CD4-positive, alpha-beta memory T cell (primary cell): ENCODE measurements around the gene ENAH. TPM values are rescaled to one million over a fixed set of nuclear protein-coding genes. Genes with fewer than 3 reads are reported as not detected.
A peak's percentile ranks its signal among the peaks of the same experiment; 100 is the strongest.

Experiments used
- CTCF ChIA-PET: fragments of 350-600 bp; sonication (Branson Sonifier 250); formaldehyde crosslinking; loops from one replicate; lab custom pipeline; 2021; ENCODE audit warnings: inconsistent platforms; ENCODE audit not compliant: partially characterized antibody; lab: Charles Lee
- POLR2A ChIA-PET: fragments of 350-600 bp; sonication (Branson Sonifier 250); formaldehyde crosslinking; loops from one replicate; lab custom pipeline; 2021; ENCODE audit not compliant: partially characterized antibody; lab: Charles Lee
- DNase-seq, 5 donors: peaks; one replicate each; pipeline versions ENCODE4 v3.0.0 to v3.0.0-alpha.2; 2020 to 2022; ENCODE audit warnings: mixed read lengths in 1 of 5
- H3K27ac ChIP-seq: one replicate; pipeline ENCODE4 v1.7.0; 2013; ENCODE audit warnings: low read depth, low read length
- H3K27me3 ChIP-seq: 2 replicates; pipeline ENCODE4 v1.7.0; 2013; ENCODE audit warnings: mild to moderate bottlenecking, low read length, moderate library complexity; ENCODE audit not compliant: insufficient read depth
- H3K36me3 ChIP-seq: 2 replicates; pipeline ENCODE4 v1.7.0; 2013; ENCODE audit warnings: mild to moderate bottlenecking, low read length, moderate library complexity; ENCODE audit not compliant: insufficient read depth
- H3K4me1 ChIP-seq: 2 replicates; pipeline ENCODE4 v1.7.0; 2013; ENCODE audit warnings: mild to moderate bottlenecking, low read length, moderate library complexity; ENCODE audit not compliant: insufficient read depth
- H3K4me3 ChIP-seq, 2 donors: one replicate each; pipeline ENCODE4 v1.7.0; 2013; ENCODE audit warnings: low read length in 2 of 2, mild to moderate bottlenecking in 1 of 2
- H3K9me3 ChIP-seq, 2 donors: one replicate each; pipeline ENCODE4 v1.7.0; 2013; ENCODE audit warnings: low read length in 2 of 2, control low read depth in 1 of 2; ENCODE audit not compliant: control insufficient read depth in 1 of 2
- H3K27ac Mint-ChIP-seq, 7 donors: one replicate each; pipeline ENCODE4 v1.8.0; 2020 to 2021; ENCODE audit warnings: mixed read lengths in 7 of 7, mild to moderate bottlenecking in 6 of 7, inconsistent platforms in 3 of 7, moderate library complexity in 3 of 7
- H3K27me3 Mint-ChIP-seq, 2 donors: one replicate each; pipeline ENCODE4 v1.8.0; 2020 to 2021; ENCODE audit warnings: mixed read lengths in 2 of 2
- H3K36me3 Mint-ChIP-seq, 2 donors: one replicate each; pipeline ENCODE4 v1.8.0; 2020 to 2021; ENCODE audit warnings: mixed read lengths in 2 of 2, inconsistent platforms in 1 of 2, mild to moderate bottlenecking in 1 of 2
- H3K4me1 Mint-ChIP-seq, 4 donors: one replicate each; pipeline ENCODE4 v1.8.0; 2020 to 2021; ENCODE audit warnings: mixed read lengths in 4 of 4, mild to moderate bottlenecking in 1 of 4
- H3K4me3 Mint-ChIP-seq, 8 donors: one replicate each; pipeline ENCODE4 v1.8.0; 2020 to 2021; ENCODE audit warnings: mixed read lengths in 8 of 8, mild to moderate bottlenecking in 7 of 8, moderate library complexity in 6 of 8, inconsistent platforms in 3 of 8
- H3K9me3 Mint-ChIP-seq, 8 donors: one replicate each; pipeline ENCODE4 v1.8.0; 2020 to 2021; ENCODE audit warnings: mixed read lengths in 8 of 8, mild to moderate bottlenecking in 5 of 8, inconsistent platforms in 3 of 8, moderate library complexity in 1 of 8
- intact Hi-C: fragments of 100-400 bp; cut with micrococcal nuclease; formaldehyde crosslinking; loops from one replicate; pipeline ENCODE4 v1.15.1; 2023
- polyA plus RNA-seq, 2 donors: library from polyadenylated mRNA; unstranded; fragments of 300-500 nt; fragmentation: Illumina TruSeq; gene quantifications; one replicate each; pipeline ENCODE4 v1.2.3, GENCODE V29; 2021
- total RNA-seq, 2 experiments: library from RNA; stranded (reverse); gene quantifications; one replicate each; pipeline ENCODE4 v1.2.3, GENCODE V29; 2021

The ENAH gene
- total and polyA plus RNA-seq, 4 experiments from 2014 or later, result 0.26 TPM; not detected in 3

GRCh38 chr1:225464851-225465792 is 187.8 kb downstream of the ENAH start:
- H3K4me3 Mint-ChIP-seq, result peak overlapping the region in 6 of 8 donors; percentile 17 to 60 (median 41)
- peaks cover 36 to 80% (median 55%) of the 10 kb centered on the region in 4 donors for H3K4me1 Mint-ChIP-seq
- no peak overlapping the region for H3K27ac ChIP-seq
- peaks cover 0 to 3% of the 10 kb centered on the region in 2 donors for H3K36me3 Mint-ChIP-seq
- no peaks in the 10 kb centered on the region for H3K27me3 Mint-ChIP-seq
- H3K9me3 ChIP-seq, result no peaks in the 10 kb centered on the region
- peak overlapping the region; percentile 57 to 89 (median 77) for H3K27ac Mint-ChIP-seq
- peaks cover 67% of the 10 kb centered on the region for H3K4me1 ChIP-seq
- POLR2A ChIA-PET, result interaction anchor here (1.2 to 1.7 kb wide), 2 partner anchors 20 to 37 kb away, joined by 4 to 5 read pairs; partner anchors contain the start of gene LBR
- no peaks in the 10 kb centered on the region for H3K27me3 ChIP-seq
- CTCF ChIA-PET, result interaction anchor here (1.1 kb wide), 1 partner anchor 10 kb away, joined by 3 read pairs; no protein-coding TSS in a partner anchor
- H3K4me3 ChIP-seq, result no peak overlapping the region
- H3K36me3 ChIP-seq, result no peaks in the 10 kb centered on the region
- intact Hi-C loops, result loop anchor here (5.0 kb wide), 1 partner anchor 607 kb away; no protein-coding TSS in a partner anchor
- DNase-seq, result no peak
- H3K9me3 Mint-ChIP-seq, result no peaks in the 10 kb centered on the region

DNA sequence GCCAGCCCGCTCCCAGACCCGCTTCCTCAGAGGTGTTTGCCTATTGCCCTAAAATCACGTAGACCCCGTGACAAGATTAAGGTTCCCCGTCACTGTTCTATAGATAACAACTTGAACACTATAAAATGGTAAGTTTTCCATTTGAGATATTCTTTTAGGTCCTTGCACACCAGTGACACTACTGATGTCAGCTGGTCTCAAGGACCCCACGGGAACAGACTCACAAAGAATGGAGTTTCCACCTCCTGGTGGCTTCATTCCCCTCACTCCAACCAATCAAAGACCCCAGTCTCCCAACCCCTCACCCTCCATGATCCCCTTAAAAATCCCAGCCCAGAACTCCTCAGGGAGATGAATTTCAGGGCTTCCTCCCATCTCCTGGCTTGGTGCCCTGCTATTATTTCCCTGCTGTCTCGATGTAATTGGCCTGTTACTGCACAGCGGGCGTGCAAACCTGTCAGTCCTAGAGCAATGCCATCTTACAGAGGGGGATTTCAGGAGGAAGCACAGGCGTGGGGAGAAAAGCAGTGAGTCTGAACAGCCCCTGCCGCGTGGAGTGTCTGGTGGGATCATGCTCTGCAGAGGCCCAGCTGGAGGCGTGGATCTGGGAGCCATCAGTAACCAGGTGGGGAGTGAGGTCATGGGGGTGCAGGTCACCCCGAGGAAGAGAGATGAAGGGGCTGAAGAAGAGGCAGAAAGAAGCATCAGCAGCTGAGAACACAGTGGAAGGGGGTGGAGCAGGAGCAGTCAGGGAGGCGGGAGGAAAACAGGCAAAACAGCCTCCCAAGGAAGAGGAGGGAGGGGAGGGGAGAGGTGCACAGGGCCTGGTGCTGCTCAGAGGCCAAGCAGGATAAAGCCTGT is 190.0 kb downstream of the ENAH start:
- CTCF ChIA-PET, result no interaction called here
- intact Hi-C loops, result no loop called here
- Mint-ChIP-seq H3K4me3 (peak overlapping the region in 2 of 8 donors; percentile 20 to 43), H3K4me1 (peaks cover 25 to 70% (median 52%) of the 10 kb centered on the region in 4 donors), H3K27me3 (no peaks in the 10 kb centered on the region), H3K9me3 (no peaks in the 10 kb centered on the region), H3K36me3 (peaks cover 0 to 3% of the 10 kb centered on the region in 2 donors), H3K27ac (peak overlapping the region in 4 of 7 donors; percentile 25 to 79 (median 62))
- DNase-seq, result no peak
- POLR2A ChIA-PET, result interaction anchor here (4.1 to 4.2 kb wide), 2 partner anchors 18 to 35 kb away, joined by 21 to 34 read pairs; partner anchors contain the start of gene LBR
- no peak overlapping the region for H3K4me3 ChIP-seq
- H3K27ac ChIP-seq, result no peak overlapping the region
- H3K4me1 ChIP-seq, result peaks cover 50% of the 10 kb centered on the region
- H3K27me3 ChIP-seq, result no peaks in the 10 kb centered on the region
- no peaks in the 10 kb centered on the region for H3K36me3 ChIP-seq
- no peaks in the 10 kb centered on the region for H3K9me3 ChIP-seq

- no peak overlapping the region for H3K4me3 ChIP-seq
- peak overlapping the region in 1 of 7 donors; percentile 17 for H3K27ac Mint-ChIP-seq
- H3K36me3 ChIP-seq, result no peaks in the 10 kb centered on the region
- no peaks in the 10 kb centered on the region for H3K36me3 Mint-ChIP-seq
- ChIA-PET POLR2A (interaction anchor here (4.1 to 4.2 kb wide), 2 partner anchors 17 to 34 kb away, joined by 21 to 34 read pairs; partner anchors contain the start of gene LBR), CTCF (no interaction called here)
- H3K9me3 Mint-ChIP-seq, result no peaks in the 10 kb centered on the region
- DNase-seq, result no peak
- intact Hi-C loops, result no loop called here
- no peaks in the 10 kb centered on the region for H3K27me3 Mint-ChIP-seq
- H3K4me3 Mint-ChIP-seq, result no peak overlapping the region
- H3K27me3 ChIP-seq, result no peaks in the 10 kb centered on the region
- H3K27ac ChIP-seq, result no peak overlapping the region
- H3K4me1 Mint-ChIP-seq, result peaks cover 25 to 64% (median 49%) of the 10 kb centered on the region in 4 donors
- H3K9me3 ChIP-seq, result no peaks in the 10 kb centered on the region
- peaks cover 49% of the 10 kb centered on the region for H3K4me1 ChIP-seq
Measured at GRCh38 chr1:225462429-225462713, 190.6 kb downstream of the ENAH start.

DNA sequence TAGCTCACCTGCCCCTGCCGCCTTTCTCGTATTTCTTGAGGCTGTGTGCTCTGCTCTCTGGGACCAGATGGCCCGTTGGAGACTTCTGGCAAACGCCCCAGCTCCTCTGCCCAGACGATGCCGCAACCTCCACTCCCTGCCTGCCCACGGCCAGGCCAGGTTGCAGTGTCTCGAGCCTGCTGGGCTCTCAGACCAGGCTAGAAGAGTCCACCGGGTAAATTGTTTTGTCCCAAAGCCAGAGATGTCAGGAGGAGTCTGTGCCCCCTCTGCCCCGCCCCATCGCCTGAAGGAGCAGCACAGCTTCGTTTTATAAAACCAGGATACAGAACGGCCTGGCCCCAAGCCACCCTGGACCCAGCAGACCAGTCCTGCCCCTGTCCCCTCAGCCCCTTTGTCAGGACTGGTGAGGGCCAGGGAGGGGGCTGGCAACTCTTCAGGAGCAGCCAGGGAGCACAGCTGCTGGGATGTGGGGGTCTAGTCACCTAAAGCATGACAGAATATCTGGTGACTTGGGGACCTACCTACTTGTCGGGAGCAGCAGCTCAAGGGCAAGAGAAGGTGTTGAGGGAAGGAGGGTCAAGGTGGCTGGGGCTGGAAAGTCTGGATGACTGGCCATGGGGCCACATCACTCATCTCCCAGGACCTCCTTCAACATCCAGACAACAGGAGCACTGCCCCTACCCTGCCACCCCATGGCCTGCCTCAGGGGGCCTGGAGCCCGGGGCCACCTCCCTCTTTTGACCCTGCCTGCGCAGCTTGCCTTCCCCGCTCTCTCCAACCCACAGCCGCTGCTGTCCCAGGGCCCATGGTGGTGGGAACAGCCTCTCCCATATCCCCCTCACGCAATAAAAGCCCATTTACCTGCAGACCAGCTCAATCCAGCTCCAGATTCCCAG is 191.1 kb downstream of the ENAH start:
- intact Hi-C loops, result no loop called here
- Mint-ChIP-seq H3K9me3 (no peaks in the 10 kb centered on the region), H3K4me3 (peak overlapping the region in 1 of 8 donors; percentile 0), H3K4me1 (peaks cover 22 to 59% (median 45%) of the 10 kb centered on the region in 4 donors), H3K36me3 (no peaks in the 10 kb centered on the region), H3K27ac (peak overlapping the region in 3 of 7 donors; percentile 3 to 39 (median 17)), H3K27me3 (no peaks in the 10 kb centered on the region)
- H3K27ac ChIP-seq, result peak overlapping the region; percentile 8
- H3K36me3 ChIP-seq, result no peaks in the 10 kb centered on the region
- H3K9me3 ChIP-seq, result no peaks in the 10 kb centered on the region
- peaks cover 44% of the 10 kb centered on the region for H3K4me1 ChIP-seq
- H3K4me3 ChIP-seq, result no peak overlapping the region
- ChIA-PET CTCF (interaction anchor here (1.1 to 1.7 kb wide), 5 partner anchors 11 to 421 kb away, joined by 3 to 7 read pairs (median 5); partner anchors contain the start of gene TMEM63A), POLR2A (interaction anchor here (0.6 to 4.2 kb wide), 3 partner anchors 16 to 34 kb away, joined by 4 to 34 read pairs (median 21); partner anchors contain the start of gene LBR)
- no peak for DNase-seq
- no peaks in the 10 kb centered on the region for H3K27me3 ChIP-seq

DNA sequence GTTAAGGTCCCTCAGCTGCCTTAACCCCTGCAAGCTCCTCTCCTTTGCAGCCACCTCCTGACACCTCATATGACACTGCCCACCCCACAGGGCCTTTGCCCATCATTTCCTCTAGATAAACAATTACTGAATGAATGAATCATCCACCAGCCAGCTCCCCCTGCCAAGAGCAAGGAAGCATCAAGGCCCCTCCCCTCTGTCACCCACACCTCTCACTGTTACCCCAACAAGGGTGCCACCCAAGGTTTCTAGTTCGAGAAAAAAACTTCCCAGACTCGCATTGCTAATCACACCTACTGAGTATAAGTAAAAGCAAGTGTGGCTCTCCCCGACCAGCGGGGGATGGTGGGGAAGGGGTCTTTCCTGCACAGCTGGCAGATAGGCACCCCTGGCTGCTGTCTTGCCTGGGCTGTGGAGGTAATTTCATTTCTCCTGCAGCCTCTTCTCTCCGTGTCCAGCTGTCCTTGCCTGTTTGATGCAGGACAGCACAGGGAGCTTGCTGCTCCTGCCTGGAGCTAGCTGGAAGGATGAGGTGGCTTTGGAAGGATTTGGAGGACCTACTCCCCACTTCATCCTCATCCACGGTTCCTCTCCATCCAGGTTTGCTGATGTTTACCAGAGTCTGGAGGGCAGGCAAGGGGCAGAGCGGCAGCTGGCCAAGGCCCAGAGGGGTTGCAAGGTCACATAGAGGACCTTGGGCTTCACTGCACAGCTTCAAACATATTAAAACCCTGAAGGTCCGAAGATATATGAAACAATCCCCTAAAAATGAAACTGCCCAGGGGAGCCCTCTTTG is 192.0 kb downstream of the ENAH start:
- H3K27me3 Mint-ChIP-seq, result no peaks in the 10 kb centered on the region
- Histone ChIP-seq H3K27ac (peak overlapping the region; percentile 8), H3K27me3 (no peaks in the 10 kb centered on the region), H3K9me3 (no peaks in the 10 kb centered on the region), H3K4me1 (peaks cover 36% of the 10 kb centered on the region), H3K36me3 (no peaks in the 10 kb centered on the region), H3K4me3 (no peak overlapping the region)
- ChIA-PET POLR2A (interaction anchor here (0.6 to 4.2 kb wide), 4 partner anchors 16 to 436 kb away, joined by 3 to 34 read pairs (median 12); partner anchors contain the start of gene LBR), CTCF (interaction anchor here (1.1 to 1.7 kb wide), 6 partner anchors 9 to 422 kb away, joined by 3 to 7 read pairs (median 5); partner anchors contain the start of gene TMEM63A)
- no peaks in the 10 kb centered on the region for H3K36me3 Mint-ChIP-seq
- H3K4me3 Mint-ChIP-seq, result peak overlapping the region in 3 of 8 donors; percentile 25 to 57 (median 41)
- H3K9me3 Mint-ChIP-seq, result no peaks in the 10 kb centered on the region
- intact Hi-C loops, result no loop called here
- peak; percentile 24 to 75 (median 35) for DNase-seq
- H3K27ac Mint-ChIP-seq, result peak overlapping the region in 6 of 7 donors; percentile 39 to 91 (median 76)
- peaks cover 20 to 51% (median 39%) of the 10 kb centered on the region in 4 donors for H3K4me1 Mint-ChIP-seq
